A673 (cell line): ENCODE data around the gene PLD4.

ENCODE experiments used
- CTCF ChIP-seq: fragments of 300-800, 200-600 bp; sonication (generic); conservative IDR thresholded peaks from 2 replicates; pipeline ENCODE4 v1.5.1; 2017; ENCODE audit warnings: low read depth, mild to moderate bottlenecking, antibody characterized with exemption, low read length, moderate library complexity, mixed read lengths
- EZH2 ChIP-seq: fragments of 200-600 bp; sonication (generic); IDR thresholded peaks from 2 replicates; pipeline ENCODE4 v1.6.1; 2017; ENCODE audit warnings: borderline replicate concordance, low read depth, mild to moderate bottlenecking, mixed read lengths, antibody characterized with exemption, low read length; ENCODE audit not compliant: poor library complexity, severe bottlenecking

GRCh38 chr14:104969741-104970230 is 45.1 kb downstream of the PLD4 start:
- TF ChIP-seq CTCF (no peak), EZH2 (no peak)
